GM19324 (cell line): ENCODE measurements around the gene ETV1.
"Not testable (repeated sequence)": the region's sequence is repeated elsewhere in the genome, so short reads cannot be mapped to it uniquely, and the experiment has no call there.

ENCODE experiments used
- ATAC-seq: cut with Tn5 transposase; IDR thresholded peaks from one replicate; pipeline ENCODE4 v1.9.1; 2021; ENCODE audit warnings: mild to moderate bottlenecking, moderate library complexity; ENCODE audit not compliant: unreplicated experiment, low FRiP score

The ETV1 gene

DNA sequence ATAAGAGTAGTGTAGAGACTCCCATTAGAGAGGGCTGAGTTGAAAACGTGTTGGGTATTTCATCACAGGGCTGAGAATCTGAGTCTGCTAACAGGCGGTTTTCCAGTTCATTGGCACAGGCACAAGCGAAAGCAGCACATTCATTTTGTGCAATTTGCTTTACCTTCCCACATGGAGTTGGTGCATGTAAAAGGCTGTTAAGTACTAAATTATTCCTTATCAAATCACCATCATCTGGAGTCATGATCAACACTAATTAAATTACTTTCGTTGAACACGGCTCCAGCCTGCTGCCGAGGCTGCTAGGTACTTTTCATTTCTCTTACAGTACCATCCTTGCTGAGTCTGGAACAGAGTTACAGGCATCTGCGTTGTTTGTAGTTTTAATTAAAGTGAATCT is 43.8 kb downstream of the ETV1 start:
- no peak for ATAC-seq

DNA sequence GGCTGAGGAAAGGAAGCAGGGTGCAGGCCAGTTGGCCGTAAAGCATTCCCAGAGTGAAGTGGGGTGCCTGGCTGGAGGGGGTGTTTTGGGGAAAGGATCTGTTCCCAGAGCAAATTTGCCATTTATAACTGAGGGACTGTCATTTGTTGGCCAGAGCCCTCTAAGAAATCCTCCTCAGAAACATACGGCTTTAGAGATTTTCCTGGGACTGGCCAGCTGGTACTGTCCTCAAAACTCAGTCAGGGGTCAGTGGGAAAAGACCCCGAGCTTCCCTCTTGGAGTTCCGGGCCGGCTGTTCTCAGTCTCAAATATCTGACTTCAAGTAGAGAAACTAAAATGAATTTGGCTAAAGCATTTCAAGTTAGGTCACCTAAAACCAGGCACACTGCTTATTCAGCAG is 55.9 kb downstream of the ETV1 start:
- no peak for ATAC-seq

DNA sequence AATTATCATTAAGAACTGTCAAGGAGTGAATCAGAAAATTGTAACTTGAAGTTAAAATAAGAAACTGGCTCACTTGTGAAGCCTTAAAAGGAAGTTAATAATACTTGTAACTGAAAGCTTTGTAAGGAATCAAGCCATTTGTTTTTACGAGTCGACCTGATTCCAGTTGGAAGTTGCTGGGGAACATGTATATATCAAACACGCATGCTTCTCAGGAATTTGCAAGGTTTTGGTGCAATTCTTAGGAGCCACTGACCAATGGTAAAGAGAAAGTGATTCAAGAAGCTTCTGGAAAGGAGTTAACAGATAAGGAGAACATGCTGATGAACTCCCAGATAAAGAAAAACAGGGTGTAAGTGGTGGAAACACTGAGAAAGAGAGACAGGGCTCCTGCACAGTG is 56.4 kb downstream of the ETV1 start:
- no peak for ATAC-seq

DNA sequence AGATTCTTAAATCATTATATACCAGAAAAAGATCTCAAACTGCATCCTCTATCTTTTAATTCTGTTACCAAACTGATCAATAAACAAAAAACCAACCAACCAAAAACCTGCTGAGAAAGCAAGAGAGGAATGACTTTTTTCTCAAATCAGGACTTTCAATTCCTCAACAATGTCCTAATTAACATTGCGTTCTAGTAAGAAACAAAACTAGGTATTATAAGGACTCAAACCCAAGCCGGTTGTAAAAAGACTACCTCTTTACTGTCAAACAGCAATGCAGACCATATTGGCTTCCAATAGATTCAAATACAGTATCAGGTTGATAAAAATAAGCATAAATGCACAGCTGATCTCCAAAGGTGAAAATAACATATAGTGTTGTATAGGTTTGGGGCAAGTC is 57.3 kb downstream of the ETV1 start:
- ATAC-seq, result no peak

DNA sequence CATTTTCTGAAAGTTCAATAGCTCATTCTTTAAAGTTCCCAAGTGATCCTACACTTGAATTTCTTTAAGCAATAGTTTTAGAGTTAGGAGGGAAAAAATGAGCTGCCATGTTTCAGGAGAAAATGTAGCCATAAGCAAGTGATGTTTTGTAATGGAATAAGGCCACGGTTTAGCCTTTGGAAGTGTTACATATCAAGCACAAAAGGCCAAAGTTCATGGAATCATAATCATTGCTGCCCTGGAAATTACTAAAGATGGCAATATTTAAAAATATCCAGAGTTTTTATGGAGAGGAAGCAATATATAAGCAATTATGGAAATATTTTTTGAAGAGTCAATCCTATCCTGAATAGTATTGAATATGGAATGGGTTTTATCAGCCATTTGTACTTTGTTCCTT is 68.4 kb downstream of the ETV1 start:
- ATAC-seq, result no peak

DNA sequence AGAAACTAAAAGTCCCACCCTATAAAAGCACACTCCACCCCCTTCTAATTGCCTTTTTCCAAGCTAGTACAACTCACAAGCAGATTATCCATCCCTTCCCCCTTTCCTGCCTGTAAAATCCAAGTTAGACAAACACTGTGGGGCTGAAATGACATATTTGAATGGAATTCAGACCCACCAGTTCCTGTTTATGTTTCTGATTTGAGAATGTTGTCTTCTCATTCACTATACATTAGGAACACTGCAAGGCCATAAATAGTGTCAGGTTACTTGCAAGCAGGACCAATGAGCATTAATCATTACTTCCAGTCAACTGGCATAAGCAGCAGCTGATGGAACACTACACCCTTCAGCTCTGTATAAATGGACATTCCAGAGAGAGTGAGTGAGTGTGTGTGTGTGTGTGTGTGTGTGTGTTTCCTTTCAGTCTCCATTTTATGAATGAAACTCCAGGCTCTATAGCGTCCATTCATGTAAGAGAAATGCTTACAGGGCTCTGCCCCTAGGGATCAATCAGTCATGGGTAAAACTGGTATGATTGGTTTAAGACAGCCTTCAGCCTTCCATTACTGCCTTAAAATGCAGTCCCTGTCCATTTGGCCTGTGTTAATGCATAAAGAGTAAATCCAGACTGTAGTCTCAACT is 69.3 kb downstream of the ETV1 start:
- ATAC-seq, result no peak

DNA sequence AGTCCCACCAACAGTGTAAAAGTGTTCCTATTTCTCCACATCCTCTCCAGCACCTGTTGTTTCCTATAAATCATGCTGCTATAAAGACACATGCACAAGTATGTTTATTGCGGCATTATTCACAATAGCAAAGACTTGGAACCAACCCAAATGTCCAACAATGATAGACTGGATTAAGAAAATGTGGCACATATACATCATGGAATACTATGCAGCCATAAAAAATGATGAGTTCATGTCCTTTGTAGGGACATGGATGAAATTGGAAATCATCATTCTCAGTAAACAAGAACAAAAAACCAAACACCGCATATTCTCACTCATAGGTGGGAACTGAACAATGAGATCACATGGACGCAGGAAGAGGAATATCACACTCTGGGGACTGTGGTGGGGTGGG is 71.1 kb downstream of the ETV1 start:
- ATAC-seq, result not testable (repeated sequence)

DNA sequence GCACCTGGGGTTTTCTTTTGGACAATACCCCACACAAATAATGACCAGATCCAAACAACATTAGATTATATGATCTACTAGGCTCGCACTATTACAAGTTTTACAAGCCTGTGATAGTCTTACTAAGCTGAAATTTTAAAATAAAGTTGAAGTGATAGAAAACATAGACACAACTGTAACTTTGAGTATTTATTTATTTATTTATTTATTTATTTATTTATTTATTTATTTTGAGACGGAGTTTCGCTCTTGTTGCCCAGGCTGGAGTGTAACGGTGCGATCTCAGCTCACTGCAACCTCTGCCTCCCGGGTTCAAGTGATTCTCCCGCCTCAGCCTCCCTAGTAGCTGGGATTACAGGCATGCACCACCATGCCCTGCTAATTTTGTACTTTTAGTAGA is 72.4 kb downstream of the ETV1 start:
- not testable (repeated sequence) for ATAC-seq

DNA sequence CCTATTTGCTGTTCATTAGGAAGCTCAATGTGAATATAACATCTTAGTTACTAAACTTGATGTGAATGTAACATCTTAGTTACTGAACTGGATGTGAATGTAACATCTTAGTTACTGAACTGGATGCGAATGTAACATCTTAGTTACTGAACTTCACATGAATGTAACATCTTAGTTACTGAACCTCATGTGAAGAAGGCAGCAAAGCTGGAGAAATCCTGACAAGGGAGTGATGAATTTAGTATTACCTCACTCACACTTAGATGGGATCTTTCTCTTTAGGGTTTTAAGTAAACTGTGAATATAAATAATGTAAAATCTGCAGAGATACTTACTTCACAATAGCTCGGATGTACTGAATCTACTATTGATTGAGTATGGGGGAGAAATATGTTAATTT is 73.6 kb downstream of the ETV1 start:
- ATAC-seq, result no peak

DNA sequence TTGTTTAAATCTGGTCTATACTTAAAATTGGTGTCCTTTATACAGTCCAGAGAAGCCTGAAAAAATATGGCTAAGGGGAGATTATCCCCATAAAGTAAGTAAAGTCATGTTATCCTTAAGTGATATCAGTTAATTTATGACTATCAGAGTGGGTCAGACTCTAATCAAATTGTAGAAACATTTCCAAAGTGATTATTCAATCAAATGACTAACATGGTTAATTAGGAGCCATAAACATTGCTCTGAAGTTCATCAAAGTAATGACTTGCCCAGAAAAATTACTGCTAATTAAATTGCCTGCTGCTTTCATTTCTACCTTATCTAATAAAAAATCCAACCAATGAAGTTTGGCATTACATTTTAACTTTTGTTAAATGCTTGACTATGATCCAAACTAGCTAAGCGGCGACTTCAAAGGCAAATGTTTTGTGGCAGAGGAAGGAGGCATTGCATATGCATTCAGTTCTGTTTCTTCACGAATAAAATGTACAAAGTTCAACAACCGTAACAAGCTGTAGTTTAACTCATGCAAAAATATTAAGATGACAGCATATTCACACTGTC is 76.7 kb downstream of the ETV1 start:
- ATAC-seq, result no peak

DNA sequence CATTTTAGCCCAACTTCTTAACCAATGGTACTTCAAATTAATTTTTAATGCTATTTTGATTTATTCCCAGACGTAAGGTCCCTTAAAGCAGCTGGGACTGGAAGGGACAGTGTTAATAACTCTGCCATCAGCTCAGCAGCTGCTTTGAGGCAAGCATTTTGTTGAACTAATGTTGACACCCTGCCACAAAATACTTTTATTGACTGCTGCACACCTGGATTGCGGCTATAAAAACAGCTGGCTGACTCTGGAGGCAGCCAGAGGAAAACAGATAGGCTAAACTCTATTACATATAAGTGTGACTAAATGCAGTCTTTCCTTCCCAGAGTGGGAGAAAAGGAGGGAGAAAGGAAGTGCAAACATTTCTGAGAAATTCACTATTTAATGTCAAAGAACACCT is 77.6 kb downstream of the ETV1 start:
- ATAC-seq, result no peak

DNA sequence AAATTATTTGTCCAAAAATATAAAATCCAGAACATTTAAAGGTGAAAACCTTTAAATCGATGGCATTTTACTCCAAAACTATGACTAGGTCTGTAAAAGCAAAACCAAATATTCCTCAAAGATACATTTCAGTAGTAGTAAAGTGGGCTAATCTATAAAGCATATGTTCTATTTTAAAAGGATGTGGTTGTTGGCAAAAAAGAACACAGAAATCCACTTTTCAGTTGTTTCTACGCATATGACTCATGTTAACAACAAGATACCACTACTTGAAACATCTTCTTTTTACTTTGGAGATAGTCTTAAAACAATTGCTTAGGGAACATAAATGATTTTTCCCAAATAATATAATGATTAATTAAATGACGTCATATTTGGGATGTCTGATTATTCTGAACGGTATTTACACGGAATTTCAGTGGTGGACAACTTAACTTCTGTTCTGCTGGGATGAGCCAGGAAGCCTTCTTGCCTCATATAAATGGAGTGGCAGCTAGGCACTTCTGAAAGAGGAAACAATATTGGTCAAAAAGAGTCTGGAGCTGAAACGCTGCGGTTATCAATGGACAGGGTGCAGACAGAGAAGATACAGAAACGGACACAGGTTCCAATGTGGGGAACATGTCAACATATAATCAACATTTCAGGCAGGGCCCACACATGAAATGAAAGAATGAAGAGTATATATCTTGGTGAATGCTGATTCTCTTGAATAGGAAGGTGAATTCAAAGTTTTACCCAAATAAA is 78.5 kb downstream of the ETV1 start:
- no peak for ATAC-seq

DNA sequence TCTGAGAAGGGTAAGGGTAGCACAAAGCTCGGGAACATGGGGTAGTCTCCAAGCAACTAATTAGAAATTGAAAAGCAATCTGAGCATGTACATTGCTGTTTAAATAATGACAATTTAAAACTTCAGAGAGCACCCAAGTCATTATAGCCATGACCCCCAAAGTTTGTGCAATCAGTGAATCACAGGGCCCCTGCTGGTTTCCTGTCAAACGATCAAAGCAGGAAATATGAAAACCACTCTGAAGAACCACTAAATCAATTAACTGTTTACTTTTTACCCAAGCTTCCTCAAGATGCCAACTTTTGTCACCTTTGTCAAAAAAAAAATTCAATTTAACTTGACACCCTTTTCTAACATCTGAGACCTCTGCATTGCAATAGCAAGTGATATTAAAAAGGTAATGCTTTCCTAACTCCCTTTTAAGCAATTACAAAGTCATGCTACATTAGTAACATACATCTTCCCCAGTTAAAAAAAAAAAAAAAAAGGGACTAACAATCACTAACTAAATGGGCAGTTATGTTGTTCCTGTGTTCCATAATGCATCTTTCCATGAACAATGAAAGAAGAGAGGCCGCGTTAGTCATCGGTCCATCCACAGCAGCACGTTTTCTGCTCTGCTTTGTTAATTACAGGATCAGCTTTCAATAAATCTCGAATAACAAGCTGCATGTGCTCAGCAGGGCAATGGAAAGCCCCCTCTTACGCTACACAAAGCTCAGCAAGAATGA is 80.6 kb downstream of the ETV1 start:
- no peak for ATAC-seq

DNA sequence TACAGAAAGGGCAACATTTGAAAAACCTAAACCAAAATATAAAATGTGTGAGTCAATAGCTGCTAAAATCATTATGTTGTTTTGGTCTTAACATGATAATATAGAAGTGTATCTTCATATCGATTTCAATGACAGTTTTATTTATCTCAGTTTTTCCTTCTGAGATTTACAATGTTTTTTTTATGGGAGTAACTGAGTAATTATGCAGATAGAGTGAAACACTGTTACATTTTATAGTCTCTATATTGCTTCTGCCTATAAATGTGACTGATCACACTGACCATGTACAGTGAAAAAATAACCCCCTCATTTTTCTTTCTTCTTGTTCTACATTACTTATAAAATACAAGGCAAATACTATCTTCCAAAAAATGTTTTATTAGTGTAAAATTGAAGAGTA is 81.6 kb downstream of the ETV1 start:
- no peak for ATAC-seq

DNA sequence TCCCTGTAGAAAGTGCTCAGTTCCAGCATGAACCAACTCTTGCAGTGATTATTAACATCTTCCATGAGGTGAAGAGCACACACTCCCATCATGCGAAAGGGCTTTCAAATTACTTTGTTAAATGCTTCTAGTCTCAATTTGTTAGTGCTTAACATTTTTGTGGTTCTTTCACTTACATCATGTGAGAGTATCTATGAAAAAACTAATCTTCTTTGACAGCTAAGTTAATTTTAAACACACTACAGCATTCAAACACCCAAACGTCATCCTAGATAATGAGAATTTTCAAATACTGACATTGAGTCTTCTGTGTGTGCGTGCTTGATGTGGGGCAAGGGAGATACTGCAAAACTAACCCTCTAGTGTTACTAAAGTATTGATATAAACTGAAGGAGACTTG is 84.8 kb downstream of the ETV1 start:
- no peak for ATAC-seq

DNA sequence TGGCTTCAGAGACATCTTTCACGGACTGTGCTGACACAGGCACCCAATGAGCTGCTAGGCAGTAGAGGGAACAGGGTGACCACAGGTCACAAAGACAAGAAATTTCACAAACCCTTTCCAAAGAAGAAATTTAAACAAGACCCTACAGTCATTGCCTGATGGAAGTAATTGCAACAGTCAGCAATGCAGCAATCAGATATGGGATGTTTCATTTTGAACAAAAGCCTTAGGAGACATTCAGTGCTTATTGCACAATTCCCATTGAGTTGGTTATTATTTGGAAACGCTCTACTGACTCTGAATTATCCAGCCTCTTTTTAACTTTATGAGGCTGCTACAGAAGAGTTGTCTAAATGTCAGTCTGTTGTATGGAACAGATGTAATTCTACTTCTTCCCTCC is 85.5 kb downstream of the ETV1 start:
- no peak for ATAC-seq

DNA sequence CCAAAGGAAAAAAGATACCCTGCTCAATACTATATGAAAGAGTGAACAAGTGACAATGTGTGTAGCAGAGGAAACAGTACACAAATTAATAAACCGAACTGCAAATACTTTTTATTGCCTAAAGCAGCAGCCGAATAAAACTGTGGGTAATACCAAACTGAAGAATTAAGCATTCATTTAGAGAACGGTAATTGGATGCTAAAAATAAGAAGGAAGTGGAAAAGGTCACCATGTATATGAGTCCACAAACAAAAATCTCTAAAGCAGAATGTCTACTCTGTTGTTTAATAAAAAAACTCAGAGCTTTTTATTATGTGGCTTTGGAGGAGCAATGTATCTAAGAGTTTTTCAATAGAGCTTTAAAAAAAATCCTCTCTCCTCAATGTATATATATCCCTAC is 87.9 kb downstream of the ETV1 start:
- ATAC-seq, result no peak

DNA sequence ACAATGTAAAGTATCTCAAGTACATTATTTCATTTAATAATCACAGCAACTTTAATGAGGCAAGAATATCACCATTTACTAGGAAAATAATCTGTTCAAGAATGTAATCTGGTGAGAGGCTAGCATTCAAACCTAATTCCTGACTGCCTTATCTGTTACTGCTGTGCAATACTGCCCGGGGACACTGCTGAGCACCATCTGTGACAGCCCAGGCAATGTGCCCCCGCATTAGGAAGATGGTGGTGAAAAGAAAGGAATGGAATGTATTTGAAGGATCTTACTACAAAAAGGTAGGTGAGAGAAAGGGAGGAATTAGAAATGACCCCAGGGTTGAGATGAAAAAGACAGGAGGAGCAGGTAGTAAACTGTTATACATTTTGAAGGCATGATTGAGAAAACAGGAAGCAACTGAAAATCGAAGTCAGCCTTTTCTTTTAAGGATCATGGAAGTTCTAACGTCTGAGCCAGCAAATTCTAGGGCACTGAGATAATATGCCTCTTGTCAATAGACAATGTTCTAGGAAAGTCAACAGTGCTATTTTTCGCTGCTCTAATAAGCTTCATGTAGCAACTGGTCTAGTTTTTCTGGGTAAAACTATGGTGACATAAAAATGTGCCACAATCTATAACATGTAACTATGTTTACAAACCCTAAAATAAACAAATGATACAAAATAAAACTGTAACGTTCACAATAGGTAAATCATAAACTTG is 90.4 kb downstream of the ETV1 start:
- no peak for ATAC-seq

DNA sequence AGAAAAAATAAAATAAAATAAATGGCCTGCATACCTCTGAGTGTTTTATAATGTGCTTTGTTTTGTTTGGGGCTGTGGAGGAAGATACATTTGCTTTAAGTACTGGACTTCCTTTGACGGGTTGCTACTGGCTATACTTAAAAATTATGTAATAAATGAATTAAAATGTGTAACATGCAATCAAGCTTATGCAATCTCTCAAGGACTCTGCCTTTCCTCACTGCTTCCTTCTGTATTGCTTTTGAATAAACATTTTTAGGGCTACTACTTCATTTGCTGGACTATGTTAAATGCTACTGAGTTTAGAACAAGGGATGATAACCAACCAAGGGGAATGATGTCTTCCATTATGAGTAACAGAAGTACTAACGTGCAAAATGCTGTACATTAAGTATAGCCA is 91.6 kb downstream of the ETV1 start:
- ATAC-seq, result no peak

DNA sequence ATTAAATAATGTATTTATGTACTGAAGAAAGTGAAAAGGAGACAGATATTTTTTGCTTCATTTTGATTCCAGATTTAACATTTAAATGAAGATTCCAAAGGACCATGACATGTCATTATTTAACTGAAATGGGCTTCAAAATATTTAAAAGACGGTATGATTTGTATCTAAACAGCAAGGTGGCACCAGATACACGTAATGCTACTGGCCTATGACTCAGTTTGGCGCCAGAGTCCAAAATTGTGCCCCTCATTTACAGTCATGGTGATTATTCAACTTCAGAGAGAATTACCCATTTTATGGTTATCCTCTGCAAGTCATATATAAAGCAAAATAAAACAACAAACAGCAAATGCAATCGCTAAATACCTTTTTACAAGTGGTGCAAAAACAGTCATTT is 94.5 kb downstream of the ETV1 start:
- no peak for ATAC-seq

DNA sequence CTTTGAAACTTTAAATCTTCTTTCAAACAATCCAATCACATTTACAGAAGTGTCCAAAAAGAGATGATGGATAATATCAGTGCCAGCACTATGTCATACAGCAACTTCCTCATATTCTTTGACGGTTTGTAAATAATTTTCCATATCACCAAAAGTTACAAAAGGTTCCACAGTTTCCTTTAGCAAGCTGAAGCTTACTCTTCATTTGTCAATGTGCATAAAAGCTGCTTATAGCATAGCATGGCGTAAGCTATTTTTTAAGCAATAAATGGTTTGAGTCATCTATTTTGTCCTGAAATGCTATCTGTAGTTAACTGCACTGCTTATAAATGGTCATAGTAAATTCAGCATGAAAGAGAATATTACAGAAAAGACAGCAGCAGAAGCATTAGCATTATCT is 95.1 kb downstream of the ETV1 start:
- no peak for ATAC-seq
